Fibroblast of skin of left biceps (primary cell): ENCODE results near the gene SEC62.

Experiments used
- DNase-seq, 2 experiments: peaks; one replicate each; pipeline ENCODE4 v3.0.0-alpha.2; 2013; ENCODE audit warnings: low read depth in 2 of 2

The SEC62 gene, protein sequence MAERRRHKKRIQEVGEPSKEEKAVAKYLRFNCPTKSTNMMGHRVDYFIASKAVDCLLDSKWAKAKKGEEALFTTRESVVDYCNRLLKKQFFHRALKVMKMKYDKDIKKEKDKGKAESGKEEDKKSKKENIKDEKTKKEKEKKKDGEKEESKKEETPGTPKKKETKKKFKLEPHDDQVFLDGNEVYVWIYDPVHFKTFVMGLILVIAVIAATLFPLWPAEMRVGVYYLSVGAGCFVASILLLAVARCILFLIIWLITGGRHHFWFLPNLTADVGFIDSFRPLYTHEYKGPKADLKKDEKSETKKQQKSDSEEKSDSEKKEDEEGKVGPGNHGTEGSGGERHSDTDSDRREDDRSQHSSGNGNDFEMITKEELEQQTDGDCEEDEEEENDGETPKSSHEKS

DNA sequence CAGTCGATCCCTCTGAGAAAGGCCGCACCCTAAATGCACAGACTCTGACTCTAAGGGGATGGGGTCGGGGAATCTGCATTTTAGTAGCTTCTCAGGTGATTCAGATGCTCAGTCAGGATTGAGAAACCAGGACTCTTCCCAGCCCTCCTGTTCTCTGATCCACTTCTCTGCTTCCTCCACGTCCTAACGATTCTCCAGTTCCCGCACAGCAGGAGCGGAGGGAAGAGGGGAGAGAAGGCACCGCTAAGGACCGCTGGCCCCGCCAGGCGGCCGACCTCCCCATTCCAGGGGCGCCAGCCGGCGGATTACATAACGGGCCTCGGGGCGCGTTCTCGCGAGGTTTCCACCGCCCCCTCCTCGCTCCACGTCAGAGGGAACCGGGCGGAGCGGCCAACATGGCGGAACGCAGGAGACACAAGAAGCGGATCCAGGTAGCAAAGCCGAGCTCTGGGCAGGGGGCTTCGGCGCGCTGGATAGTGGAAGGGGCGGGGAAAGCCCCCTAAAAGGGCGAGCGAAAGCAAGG is at the start of gene SEC62:
SEC62 (plus strand) TSS at position 380 of the 523 bp plus-strand sequence; CDS start at position 396, 16 bp downstream.
- DNase-seq: peak; percentile 77 to 78

DNA sequence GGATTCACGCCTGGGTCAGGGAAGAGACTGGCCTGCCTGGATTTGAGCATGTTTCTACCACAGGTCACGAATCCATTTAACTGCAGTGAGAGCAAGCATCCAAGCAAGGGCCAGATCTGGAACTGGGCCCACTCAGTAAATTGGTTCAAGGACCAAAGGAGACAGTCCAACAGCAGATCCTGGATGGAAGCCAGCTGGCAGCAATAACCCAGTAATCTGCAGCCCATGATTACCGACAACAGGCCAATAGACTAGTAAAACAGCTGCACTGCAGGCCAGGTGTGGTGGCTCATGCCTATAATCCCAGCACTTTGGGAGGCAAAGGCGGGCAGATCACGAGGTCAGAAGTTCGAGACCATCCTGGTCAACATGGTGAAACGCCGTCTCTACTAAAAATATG is 43.4 kb upstream of the SEC62 start:
- no peak for DNase-seq

DNA sequence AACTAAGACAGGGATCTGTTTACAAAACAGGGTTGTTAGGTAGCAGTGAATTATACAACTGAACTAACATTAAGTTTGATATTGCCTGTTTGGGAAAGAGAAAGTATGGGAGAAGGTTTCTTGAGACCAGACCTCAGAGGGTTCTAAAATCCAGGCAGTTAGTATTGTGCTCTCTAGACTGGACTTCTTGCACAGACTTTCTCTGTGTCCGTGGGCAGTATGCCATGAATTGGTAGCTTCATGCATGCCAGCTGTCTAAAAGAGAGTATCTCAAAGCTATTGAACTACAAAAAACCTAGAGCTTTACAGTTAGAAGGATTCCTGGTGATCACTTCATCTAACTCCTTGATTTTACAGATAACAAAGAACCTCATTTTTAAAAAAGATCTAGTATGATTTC is 42.8 kb upstream of the SEC62 start:
- DNase-seq: no peak

DNA sequence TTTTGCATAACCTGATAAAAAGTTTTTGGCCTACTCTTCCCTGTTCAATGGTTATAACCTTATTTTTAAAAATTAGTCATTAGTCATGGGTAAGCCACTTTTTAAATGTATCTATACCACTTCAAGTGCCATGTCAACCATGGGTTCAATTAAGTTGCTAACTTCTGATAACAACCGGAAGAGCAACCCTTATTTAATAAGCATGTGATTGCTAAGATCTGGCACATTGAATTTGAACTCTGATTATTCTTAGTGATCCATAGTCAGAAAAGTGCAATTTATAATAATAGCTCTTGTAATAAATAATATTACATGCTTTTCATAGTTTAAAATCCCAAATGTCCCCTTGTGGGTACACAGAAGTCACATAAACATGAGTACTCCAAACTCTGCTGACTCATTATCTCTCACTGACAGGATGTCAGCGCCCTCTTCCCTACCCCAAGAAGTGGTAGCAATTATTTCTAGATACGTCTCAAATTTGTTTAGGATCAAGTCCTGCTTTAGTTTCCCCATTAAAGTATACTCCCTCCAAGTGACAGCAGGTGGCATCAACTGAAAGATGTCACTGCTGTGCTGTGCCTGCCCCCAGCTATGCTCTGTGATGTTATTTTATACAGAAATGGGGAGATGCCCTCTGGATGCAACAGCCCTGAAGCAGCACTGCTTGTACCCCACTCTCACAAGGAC is 36.6 kb upstream of the SEC62 start:
- DNase-seq: no peak

DNA sequence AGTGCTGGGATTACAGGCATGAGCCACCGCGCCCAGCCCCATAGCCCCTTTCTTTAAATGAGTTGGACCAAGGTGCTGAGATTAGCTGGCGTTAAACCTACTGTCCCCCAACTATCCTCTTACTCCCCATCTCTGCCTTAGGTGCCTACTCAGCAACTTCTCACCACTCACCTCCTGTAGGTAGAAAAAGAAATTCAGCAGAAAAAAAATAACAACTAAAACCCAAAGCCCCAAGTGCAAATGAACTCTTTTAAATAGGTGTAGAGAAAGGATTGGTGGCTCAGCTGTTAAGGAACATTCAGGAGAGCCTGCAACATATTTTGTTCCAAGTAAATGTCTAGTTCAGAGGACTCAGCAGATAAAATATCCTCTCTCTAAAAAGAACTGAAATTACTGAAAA is 35.8 kb upstream of the SEC62 start:
- DNase-seq: no peak

DNA sequence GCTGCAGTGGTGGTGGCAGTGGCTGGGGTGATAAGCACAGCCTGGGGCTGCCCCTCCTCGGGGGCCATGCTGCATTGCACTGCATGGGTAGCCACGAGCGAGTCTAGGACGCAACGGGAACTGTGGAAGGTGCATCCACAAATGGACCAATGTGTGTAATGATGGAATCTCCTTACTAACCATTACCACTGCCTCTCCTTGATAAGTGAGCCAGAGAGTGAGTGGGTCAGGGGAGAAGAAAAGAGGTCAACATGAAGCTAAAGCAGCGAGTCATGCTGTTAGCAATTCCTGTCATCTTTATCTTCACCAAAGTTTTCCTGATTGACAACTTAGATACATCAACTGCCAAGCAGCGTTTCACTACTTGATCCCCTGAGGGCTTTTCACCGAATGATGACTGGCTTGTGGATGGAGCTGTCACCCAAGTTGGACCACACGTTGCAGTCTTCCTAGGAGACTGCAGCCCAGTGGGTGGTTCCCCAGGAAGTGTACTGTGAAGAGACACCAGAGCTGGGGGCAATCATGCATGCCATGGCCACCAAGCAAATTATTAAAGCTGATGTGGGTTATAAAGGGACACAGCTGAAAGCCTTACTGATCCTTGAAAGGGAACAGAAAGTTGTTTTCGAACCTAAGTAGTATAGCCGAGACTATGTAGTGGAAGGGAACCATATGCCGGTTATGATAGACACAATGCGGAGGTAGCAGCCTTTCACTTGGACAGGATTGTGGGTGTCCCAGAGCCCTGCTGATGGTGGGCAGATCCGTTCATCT is 34.7 kb upstream of the SEC62 start:
- no peak for DNase-seq

DNA sequence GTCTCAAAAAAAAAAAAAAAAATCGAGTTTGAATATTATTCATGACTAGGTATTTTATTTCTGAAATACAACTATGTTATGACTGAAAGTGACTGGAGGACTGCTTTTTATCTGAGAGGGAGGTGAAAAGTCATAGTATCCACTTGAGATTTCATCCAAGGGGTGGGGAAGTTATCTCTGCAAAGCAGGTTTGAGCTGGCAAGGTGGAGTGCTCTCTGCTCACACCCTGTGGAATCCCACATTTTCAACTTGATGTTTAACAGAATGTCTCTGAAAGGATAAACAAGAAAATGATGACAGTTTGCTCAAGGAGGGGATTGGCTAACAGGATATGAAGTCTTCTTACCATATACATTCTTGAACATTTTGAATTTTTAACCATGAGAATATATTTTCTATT is 27.3 kb upstream of the SEC62 start:
- no peak for DNase-seq

DNA sequence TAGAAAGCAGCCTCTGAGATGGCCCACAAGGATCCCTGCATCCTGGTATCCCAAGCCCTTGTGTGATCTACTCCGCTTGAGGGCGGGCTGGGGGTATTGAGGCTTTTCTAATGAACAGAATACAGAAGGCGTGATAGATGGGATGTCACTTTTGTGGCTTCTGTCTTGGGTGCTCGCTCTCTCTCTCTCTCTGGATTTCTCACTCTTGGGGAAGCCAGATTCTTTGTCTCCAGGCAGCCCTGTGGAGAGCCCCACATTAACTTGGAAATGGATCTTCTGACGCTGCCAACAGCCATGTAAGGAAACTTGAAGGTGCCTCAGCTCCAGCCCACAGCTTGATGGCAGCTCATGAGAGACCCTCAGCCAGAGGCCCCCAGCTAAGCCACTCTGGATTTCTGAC is 26.9 kb upstream of the SEC62 start:
- no peak for DNase-seq

DNA sequence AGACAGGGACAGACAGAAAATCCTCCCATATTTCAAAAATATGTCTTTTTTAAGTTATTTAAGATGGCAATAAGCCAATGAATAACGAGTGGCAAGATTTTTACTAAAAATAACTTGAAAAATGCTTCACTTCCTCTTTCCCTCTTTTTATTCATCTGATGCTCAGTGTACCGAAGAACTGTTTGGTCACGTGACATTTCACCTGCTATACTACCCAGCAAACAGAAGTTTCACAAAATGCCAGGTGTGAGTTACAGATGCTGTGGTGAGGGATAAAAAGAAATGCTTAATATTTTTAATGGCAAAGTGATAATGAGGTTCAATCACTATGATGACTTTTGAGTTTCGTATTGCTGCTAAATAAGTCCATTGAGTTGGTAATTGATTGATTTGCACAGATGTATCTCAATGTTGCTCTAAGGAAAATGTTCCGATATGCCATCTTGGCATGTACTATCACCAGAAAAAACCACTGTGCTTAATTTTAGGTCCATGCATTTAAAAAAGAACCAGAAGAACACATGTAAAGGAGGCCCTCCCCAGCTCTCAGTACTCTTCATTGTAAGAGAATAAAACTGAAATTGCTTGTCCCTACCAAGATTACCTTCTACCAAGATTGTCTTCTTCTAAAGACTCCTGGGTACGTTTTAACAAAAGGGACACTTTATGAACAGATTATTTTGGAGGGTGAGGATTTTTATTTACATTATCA is 26.0 kb upstream of the SEC62 start:
- no peak for DNase-seq

DNA sequence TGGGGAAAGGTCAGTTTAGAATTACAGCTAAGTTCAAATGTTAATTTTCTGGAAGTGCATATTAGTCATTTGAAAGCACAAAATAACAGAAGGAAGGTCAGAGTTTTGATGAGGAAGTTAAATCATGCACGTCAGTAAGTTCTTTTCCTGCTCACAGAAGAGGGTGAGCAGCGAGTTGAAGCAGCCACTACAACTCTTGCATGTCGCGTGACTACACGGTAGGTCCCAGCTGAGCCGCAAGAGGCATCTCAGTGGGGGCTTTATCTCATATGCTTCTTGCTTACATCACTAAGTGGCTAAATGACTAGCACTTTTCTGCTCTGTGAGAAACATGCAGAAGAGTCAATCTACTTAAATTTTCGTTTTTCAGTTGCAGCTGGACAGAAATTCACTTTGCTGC is 21.3 kb upstream of the SEC62 start:
- no peak for DNase-seq

DNA sequence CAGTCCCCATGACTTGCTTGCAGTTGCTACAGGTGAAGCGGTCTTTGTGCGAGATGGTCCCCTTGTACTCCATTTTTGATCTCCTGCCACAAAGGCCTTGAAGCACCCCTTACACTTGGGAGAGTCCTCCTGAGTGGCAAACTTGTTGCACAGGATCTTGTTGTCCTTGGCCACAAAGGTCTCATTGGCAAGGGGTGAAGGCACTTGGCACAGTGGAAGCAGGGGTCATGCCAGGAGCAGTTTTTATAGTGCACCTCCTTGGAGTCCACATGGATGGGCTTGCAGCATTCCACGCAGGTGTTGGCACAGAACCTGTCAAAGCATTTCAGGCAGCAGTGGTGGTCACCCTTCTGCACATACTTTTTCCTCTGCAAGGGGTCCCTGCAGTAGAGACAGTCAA is 20.3 kb upstream of the SEC62 start:
- DNase-seq: no peak

DNA sequence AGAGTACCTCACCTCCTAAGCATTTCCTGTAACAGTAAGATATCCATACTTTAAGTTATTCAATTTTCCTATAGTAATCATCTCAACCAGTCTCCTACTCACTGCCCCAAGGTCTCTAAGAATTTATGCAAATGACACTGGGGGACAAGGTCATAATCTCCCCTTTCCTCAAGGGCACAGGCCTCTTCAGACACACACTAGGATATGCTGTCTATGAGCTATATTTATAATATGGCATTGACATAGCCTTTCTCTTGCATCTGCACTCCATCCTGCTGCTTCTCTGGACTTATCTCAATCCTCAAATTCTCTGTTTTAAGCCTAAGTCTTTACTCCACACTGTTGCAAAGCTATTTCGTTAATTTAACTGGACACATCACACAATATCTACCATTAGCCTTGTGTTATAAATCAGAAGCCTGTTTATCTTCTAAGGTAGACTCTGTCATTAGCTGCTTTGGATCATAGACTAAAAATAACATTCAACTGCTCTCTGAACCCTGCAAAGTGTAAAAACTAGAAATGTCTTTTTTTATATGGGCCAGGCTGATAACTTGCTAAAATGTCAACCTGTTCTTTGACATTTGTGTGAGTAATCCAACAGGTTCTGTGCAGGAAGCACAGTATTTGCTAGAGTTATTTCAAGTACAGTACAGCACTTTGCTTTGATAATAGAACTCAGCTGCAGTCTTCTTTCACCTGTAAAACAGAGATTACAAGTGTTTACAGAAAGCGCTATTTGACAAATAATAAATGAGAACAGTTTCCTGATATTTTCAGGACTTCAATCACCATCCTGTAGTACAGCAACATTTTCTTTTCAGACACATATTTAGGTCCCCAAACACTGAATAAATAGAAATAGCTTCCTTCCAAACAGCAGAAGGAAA is 17.8 kb upstream of the SEC62 start:
- no peak for DNase-seq

DNA sequence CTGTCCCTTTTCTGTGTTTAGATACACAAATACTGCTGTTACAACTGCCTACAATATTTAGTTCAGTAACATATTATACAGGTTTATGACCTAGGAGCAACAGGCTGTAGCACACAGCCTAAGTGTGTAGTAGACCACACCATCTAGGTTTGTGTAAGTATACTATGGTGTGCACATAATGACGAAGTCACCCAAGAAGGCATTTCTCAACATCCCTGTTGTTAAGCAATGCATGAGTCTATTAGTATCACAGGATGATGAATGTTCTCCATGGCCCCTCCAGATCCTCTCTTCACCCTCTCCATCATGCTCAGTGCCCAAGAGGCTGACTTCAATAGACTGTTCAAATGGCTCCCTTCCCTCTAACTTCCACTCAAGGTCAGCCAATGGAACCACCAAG is 14.6 kb upstream of the SEC62 start:
- DNase-seq: no peak

DNA sequence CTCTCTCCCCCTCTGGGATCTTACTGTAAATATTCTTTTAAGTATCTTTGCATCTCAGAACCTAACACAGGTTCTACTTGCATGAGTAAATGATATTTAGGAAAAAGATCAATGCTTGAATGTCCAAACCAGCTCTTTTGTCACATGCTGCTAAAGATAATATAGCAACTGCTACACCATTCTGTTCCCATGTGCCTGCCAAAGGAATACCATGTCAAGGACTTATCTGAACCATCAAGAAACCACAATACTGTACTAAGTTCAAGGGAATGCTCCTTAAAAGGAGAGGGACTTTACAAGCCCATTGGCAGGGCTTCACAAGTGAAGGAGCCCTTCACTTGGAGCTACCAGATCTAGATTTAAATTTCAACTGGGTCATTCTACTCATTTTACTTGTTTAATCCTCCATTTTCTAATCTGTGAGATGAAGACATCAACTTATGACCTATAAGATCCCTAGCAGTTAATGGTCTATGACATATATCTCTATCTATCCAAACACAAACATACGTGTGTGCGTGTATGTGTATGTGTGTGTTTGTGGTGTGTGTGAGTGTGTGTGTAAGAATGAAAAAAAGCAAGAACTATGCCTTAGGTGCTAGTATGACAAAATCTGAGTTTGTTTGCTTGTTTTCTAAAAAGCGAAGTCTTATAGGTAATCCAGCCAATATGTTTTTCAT is 13.0 kb upstream of the SEC62 start:
- DNase-seq: no peak

DNA sequence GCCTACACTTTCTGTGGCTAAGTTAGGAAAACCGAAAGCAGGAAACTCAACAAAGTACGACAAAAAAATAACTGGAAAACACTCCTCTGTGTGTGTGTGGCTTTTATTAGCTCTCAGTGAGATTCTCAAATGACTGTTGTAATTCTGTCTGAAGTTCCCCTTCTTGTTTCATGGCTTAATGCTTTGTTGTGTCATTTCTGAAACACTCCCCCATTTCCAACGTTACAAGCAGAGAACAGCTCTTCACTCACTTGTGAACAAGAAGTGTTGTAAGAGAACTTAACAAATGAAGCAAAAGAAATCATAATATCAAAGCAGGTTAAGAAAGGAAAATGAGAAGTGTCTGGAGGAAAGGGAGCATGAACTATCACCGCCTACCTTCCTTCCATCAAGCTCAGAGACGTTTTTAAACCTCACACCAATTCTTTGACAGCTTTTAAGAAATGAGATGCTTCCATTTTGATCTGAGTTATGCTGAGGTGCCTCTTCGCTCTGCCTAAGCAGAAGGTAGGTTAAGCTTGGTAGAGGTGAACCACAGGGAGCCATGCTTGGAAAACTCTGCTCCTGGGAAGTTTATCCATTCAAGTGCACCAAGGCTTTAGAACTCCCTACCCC is 12.4 kb upstream of the SEC62 start:
- DNase-seq: no peak

DNA sequence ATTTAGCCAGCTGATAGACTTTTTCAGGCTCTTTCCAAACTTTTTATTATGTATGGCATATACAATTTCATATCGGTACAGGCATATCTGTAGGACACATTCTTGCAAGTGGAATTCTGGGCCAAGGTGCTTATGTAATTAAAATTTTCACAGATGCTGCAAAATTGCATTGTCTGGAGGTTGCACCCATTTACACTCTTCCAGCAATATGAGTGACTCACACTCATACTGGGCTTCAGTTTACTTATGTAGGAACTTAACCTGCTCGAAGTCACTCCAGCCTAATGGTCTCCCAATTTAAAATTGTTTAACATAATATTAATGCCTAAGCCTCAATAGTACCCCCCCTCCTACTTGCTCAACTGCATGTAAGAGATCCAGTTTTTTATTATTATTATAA is 11.2 kb upstream of the SEC62 start:
- no peak for DNase-seq

DNA sequence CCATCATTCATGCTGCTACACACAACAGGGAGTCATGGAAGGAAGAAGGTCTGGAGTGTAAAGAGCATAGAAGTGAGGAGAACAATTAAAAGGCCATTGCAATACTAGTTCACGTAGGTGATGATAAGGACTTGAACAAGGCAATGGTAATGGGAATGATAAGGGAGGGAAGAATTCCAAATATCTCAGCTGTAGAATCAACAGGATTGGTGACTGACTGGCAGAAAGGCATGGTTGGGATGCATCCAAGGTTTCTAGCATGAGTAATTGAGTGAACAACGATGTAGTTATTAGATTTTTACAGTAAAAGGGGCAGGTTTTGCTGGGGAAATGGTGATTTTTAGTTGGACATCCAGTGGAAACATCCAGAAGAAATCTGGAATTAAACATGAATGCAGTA is 2.4 kb upstream of the SEC62 start:
- no peak for DNase-seq

DNA sequence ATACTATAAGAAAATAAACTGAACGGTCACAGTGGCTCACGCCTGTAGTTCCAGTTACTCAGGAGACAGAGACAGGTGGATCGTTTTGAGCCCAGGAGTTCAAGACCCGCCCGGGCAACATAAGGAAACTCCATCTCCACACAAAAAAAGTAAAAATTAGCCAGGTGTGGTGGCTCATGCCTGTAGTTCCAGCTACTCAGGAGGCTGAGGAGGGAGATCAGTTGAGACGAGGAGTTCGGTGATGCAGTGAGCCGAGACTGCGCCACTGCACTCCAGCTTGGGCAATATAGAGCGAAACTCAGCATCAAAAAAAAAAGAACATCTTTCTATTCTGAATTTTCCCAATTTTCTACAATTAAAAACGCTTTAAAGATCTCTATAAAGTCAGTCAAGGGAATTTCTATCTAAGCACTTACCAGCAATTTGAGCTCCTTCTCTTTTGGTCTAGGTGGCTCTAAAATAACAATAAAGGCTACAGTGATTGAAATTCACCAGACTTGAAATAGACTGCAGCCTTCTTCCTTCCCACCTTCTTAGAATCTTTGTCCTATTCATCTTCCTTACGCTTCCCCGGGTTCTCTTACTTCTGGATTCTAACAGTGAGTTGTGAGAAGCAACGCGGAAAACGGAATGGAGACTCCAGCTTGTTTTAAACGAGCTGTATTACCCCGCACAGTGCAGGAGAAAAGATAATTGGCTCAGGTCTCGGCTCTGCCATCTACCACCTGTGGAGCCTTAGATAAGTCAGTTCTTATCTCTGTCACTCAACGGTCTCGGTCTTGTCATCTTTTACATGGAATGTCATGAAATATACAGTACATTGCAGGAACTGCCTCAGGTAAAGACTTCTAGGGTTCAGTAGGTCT is 812 bp upstream of the SEC62 start:
- no peak for DNase-seq
